Activated CD4-positive, alpha-beta T cell treated with anti-CD3 and anti-CD28 coated beads for 36 hours (primary cell): ENCODE measurements around the gene TM2D3. TPM values are rescaled to one million over a fixed set of nuclear protein-coding genes. Genes with fewer than 3 reads are reported as not detected.

Source experiments
- ATAC-seq: fragments of 200-7000 bp; cut with Tn5 transposase; one replicate; pipeline ENCODE4 v1.10.0; 2021; ENCODE audit warnings: mild to moderate bottlenecking, moderate library complexity
- CTCF ChIA-PET: fragments of 350-600 bp; sonication (Branson Sonifier 250); formaldehyde crosslinking; loops from one replicate; lab custom pipeline; 2021; ENCODE audit warnings: antibody characterized with exemption; lab: Charles Lee
- POLR2A ChIA-PET: fragments of 350-600 bp; sonication (Branson Sonifier 250); formaldehyde crosslinking; loops from one replicate; lab custom pipeline; 2021; ENCODE audit warnings: antibody characterized with exemption, inconsistent platforms; lab: Charles Lee
- DNase-seq: peaks from one replicate; pipeline ENCODE4 v3.0.0-alpha.2; 2020
- H3K27ac Mint-ChIP-seq: one replicate; pipeline ENCODE4 v1.8.0; 2021; ENCODE audit warnings: mixed read lengths
- H3K27me3 Mint-ChIP-seq: one replicate; pipeline ENCODE4 v1.8.0; 2021; ENCODE audit warnings: mixed read lengths
- H3K36me3 Mint-ChIP-seq: one replicate; pipeline ENCODE4 v1.8.0; 2021; ENCODE audit warnings: low read depth, mixed read lengths
- H3K4me1 Mint-ChIP-seq: one replicate; pipeline ENCODE4 v1.8.0; 2021; ENCODE audit warnings: mixed read lengths
- H3K4me3 Mint-ChIP-seq: one replicate; pipeline ENCODE4 v1.8.0; 2021; ENCODE audit warnings: mild to moderate bottlenecking, moderate library complexity, mixed read lengths
- H3K9me3 Mint-ChIP-seq: one replicate; pipeline ENCODE4 v1.8.0; 2021; ENCODE audit warnings: low read depth, mixed read lengths
- intact Hi-C, 2 experiments: fragments of 100-400 bp; cut with DNase I in 1 of 2; cut with micrococcal nuclease in 1 of 2; formaldehyde crosslinking; loops; one replicate each; pipeline versions ENCODE4 v1.14.2 to v1.15.1; 2022 to 2024; cut with DNase I, micrococcal nuclease
- total RNA-seq, 2 experiments: library from RNA; stranded (reverse); gene quantifications; one replicate each; pipeline ENCODE4 v1.2.3, GENCODE V29; 2021

Gene TM2D3
- total RNA-seq, 2 experiments from 2014 or later: 34.3 to 35.9 TPM

DNA sequence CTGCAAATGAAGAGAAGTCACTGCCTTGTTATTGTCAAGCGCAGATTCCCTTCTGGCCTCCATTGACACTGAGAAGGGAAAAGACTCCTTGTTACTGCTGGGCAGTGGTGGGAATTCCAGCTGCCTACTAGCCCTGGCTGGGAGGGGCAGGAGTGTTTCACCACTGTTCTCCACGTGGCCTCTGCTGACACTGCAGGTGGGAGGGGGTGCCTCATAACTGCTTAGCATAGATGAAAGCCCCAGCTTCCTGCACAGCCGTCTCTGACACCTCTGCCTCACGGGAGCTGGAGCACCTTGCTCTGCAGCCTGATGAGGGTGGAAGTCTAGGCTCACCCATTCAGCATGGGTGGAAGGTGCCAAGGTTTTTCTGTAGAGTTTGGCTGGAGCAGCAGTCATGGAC lies 52.1 kb downstream of the TM2D3 start:
- CTCF ChIA-PET: no interaction called here
- Mint-ChIP-seq H3K27me3 (peaks cover 47% of the 10 kb centered on the region), H3K4me3 (no peak overlapping the region), H3K27ac (no peak overlapping the region), H3K4me1 (no peaks in the 10 kb centered on the region), H3K36me3 (no peaks in the 10 kb centered on the region), H3K9me3 (peaks cover 18% of the 10 kb centered on the region)
- POLR2A ChIA-PET: no interaction called here
- ATAC-seq (peak; percentile 53), DNase-seq (no peak)
- intact Hi-C loops: no loop called here

DNA sequence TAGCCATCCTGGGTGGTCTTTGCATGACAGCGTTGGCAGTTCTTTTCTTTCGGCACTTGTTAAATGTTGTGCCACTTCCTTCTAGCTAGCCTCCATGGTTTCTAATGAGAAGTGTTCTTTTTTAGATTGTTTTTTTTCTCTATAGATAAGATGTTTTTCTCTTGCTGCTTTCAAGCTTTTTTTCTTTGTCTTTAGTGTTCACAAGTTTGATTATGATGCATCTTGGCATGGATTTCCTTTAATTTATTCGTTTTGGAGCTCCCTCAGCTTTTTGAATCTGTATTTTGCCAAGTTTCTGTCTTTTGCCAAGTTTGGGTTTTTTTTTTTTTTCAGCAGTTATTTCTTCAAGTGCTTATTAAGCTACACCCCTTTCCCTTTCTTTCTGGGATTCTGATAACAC lies 53.1 kb downstream of the TM2D3 start:
- ATAC-seq (no peak), DNase-seq (no peak)
- peaks cover 49% of the 10 kb centered on the region for H3K27me3 Mint-ChIP-seq
- no peaks in the 10 kb centered on the region for H3K4me1 Mint-ChIP-seq
- no peak overlapping the region for H3K27ac Mint-ChIP-seq
- H3K36me3 Mint-ChIP-seq: no peaks in the 10 kb centered on the region
- ChIA-PET POLR2A (no interaction called here), CTCF (no interaction called here)
- intact Hi-C loops: no loop called here
- H3K4me3 Mint-ChIP-seq: no peak overlapping the region
- H3K9me3 Mint-ChIP-seq: peaks cover 18% of the 10 kb centered on the region

DNA sequence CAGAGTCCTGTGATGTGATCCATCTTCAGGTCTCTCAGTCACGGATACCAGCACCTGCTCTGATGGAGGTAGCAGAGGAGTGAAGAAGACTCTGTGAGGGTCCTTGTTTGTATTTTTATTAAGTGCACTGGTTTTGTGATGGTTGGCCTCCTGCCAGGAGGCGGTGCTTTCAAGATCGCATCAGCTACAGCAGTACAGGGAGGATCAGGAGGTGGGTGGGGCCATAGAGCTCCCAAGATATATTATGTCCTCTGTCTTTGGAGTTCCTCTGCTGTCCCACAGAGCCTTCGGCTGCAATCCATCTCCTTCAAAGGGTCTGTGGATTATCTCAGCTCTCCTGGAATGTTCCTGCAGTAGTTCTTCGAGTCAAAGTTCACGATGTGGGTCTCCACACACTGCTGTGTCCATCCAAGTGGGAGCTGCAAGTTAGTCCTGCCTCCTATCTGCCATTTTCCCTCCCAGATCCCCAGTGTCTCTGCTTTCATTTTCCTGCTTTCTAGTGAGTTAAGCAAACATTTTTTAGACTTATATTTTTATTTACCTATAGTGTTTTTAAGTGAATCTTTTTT lies 54.7 kb downstream of the TM2D3 start:
- DNase-seq (no peak), ATAC-seq (no peak)
- H3K4me1 Mint-ChIP-seq: no peaks in the 10 kb centered on the region
- H3K27me3 Mint-ChIP-seq: peaks cover 54% of the 10 kb centered on the region
- H3K27ac Mint-ChIP-seq: no peak overlapping the region
- intact Hi-C loops: no loop called here
- no peaks in the 10 kb centered on the region for H3K36me3 Mint-ChIP-seq
- ChIA-PET POLR2A (no interaction called here), CTCF (no interaction called here)
- no peak overlapping the region for H3K4me3 Mint-ChIP-seq
- peaks cover 21% of the 10 kb centered on the region for H3K9me3 Mint-ChIP-seq

DNA sequence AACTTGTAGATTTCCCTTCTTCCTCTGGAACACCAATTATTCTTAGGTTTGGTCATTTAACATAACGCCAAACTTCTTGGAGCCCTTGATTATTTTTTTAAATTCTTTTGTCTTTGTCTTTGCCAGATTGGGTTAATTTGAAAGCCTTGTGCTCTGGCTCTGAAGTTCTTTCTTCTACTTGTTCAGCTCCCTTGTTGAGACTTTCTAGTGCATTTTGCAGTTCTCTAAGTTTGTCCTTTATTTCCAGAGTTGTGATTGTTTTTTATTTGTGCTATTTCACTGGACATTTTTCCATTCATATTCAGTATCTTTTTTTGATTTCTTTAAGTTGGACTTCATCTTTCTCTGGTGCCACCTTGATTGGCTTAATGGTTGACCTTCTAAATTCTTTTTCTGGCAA lies 55.5 kb downstream of the TM2D3 start:
- intact Hi-C loops: no loop called here
- POLR2A ChIA-PET: no interaction called here
- peaks cover 21% of the 10 kb centered on the region for H3K9me3 Mint-ChIP-seq
- no peak overlapping the region for H3K4me3 Mint-ChIP-seq
- H3K27me3 Mint-ChIP-seq: peaks cover 54% of the 10 kb centered on the region
- no peak overlapping the region for H3K27ac Mint-ChIP-seq
- H3K4me1 Mint-ChIP-seq: no peaks in the 10 kb centered on the region
- DNase-seq (no peak), ATAC-seq (no peak)
- no peaks in the 10 kb centered on the region for H3K36me3 Mint-ChIP-seq
- CTCF ChIA-PET: no interaction called here

Other genes starting within 250 kb of the TM2D3 start
- under 1 TPM; 0.75 to 0.95 TPM for gene PCSK6, start 162.7 kb downstream of the TM2D3 start, total RNA-seq
- 10 to 100 TPM in 1 of 2 experiments, 1 to 10 TPM in 1; 9.3 to 10.3 TPM for gene TARS3, start 72.1 kb upstream of the TM2D3 start, total RNA-seq
- gene OR4F6, start 151.1 kb upstream of the TM2D3 start, total RNA-seq: not detected
- not detected for gene OR4F15, start 159.8 kb upstream of the TM2D3 start, total RNA-seq